Colonic mucosa (tissue), 4 donors: ENCODE results near the gene AKR7A2. TPM values are rescaled to one million over a fixed set of nuclear protein-coding genes. Genes with fewer than 3 reads are reported as not detected.

Source experiments
- DNase-seq: peaks from one replicate; pipeline ENCODE4 v3.0.0-alpha.2; 2020
- H3K27ac ChIP-seq: fragments of 200-600 bp; one replicate; pipeline ENCODE4 v1.8.0; 2021
- H3K27me3 ChIP-seq: fragments of 200-600 bp; one replicate; pipeline ENCODE4 v1.8.0; 2021
- H3K36me3 ChIP-seq: fragments of 200-600 bp; one replicate; pipeline ENCODE4 v1.8.0; 2021
- H3K4me1 ChIP-seq: fragments of 200-600 bp; one replicate; pipeline ENCODE4 v1.8.0; 2021; ENCODE audit warnings: mild to moderate bottlenecking
- H3K4me3 ChIP-seq: fragments of 200-600 bp; one replicate; pipeline ENCODE4 v1.8.0; 2021
- H3K9ac ChIP-seq, 2 donors: one replicate each; pipeline ENCODE4 v1.7.0; 2013; ENCODE audit warnings: control low read depth in 2 of 2, low read depth in 2 of 2, low read length in 2 of 2
- H3K9me3 ChIP-seq: fragments of 200-600 bp; one replicate; pipeline ENCODE4 v1.8.0; 2021
- intact Hi-C: fragments of 100-400 bp; cut with DNase I; formaldehyde crosslinking; loops from one replicate; pipeline ENCODE4 v1.14.1; 2022
- total RNA-seq, 2 donors: library from RNA; stranded (reverse); fragmentation: NEBNext Ultra II Directional in 1 of 2; extraction: Animal tissue kit (Norgen Biotek cat#: 25700) in 1 of 2; gene quantifications; one replicate each; pipeline ENCODE4 v1.2.1, GENCODE V29; 2021
- TF ChIP-seq, protein P1 (sequence below): fragments of 200-600 bp; IDR thresholded peaks from one replicate; pipeline ENCODE4 v1.8.0; 2022; ENCODE audit warnings: antibody characterized with exemption, mild to moderate bottlenecking
- donor health status: healthy.
- donor health status: DM: no; HTN: no; CAD: no.
- donor health status: DM: no; HTN: no; CAD: no.

The AKR7A2 gene
- total RNA-seq, 2 donors from 2014 or later = 112 to 129 TPM

DNA sequence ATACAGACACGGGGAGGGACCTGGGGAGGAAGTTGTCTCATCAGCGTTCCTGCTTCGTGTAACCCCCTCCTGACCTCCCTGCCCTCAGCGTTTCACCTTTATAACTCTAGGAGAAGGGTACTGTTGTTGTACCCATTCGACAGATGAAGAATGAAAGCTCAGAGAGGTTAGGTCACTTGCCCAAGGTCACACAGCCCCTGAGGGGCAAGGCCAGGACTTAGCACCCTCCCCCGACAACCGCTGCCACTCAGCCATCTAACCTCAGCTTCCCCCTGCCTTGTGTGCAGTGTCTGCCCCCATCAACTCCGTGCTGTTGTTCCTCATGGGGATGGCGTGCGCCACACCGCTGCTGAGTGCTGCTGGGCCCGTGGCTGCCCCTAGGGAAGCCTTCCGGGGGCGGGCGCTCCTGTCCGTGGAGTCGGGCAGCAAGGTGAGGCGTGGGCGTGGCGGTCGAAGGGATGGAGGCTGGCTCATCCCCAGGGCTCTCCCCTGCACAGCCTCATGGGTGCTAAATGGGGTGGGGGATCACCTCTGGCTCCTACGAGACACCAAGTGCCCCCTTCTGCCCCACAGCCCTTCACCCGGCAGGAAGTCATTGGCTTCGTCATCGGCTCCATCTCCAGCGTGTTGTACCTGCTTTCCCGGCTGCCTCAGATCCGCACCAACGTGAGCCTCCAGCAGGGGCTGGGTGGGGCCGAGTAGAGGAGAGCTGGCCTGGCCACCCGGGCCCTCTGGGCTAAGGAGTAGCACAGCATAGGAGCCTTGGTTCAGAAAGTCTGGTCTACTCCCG lies 14.2 kb upstream of the AKR7A2 start:
- Histone ChIP-seq H3K9me3 (no peaks in the 10 kb centered on the region), H3K27ac (no peak overlapping the region), H3K4me3 (no peak overlapping the region), H3K9ac (no peak overlapping the region), H3K27me3 (no peaks in the 10 kb centered on the region), H3K36me3 (no peaks in the 10 kb centered on the region), H3K4me1 (no peaks in the 10 kb centered on the region)
- TF ChIP-seq, protein P1, sequence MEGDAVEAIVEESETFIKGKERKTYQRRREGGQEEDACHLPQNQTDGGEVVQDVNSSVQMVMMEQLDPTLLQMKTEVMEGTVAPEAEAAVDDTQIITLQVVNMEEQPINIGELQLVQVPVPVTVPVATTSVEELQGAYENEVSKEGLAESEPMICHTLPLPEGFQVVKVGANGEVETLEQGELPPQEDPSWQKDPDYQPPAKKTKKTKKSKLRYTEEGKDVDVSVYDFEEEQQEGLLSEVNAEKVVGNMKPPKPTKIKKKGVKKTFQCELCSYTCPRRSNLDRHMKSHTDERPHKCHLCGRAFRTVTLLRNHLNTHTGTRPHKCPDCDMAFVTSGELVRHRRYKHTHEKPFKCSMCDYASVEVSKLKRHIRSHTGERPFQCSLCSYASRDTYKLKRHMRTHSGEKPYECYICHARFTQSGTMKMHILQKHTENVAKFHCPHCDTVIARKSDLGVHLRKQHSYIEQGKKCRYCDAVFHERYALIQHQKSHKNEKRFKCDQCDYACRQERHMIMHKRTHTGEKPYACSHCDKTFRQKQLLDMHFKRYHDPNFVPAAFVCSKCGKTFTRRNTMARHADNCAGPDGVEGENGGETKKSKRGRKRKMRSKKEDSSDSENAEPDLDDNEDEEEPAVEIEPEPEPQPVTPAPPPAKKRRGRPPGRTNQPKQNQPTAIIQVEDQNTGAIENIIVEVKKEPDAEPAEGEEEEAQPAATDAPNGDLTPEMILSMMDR = no peak
- intact Hi-C loops = no loop called here
- no peak for DNase-seq

DNA sequence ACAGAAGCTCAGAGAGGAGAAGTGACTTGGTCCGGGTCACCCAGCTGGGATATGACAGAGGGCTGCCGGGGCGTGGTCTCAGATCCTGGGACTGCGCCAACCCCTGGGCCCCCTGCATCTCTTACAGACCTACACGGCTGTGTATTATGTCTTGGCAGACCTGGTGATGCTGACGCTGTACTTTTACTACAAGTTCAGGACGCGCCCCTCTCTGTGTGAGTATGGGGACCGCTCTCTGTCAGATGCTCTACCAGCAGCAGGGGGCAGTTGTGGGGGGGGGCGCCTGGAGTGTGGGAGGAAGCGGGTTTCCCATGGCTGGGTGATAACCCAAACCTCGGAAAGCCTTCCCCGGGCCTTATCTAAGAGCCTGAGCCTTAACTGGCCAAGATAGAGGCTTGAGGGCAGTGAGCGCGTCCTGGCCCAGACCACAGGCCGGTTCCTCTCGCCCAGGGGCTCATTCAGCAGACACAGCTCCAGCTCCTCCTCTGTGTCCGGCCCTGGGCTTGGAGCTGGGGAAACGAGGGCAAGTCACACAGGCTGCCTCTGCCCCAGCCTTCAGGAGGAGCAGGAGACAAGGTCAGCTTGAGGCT lies 13.5 kb upstream of the AKR7A2 start:
- no peaks in the 10 kb centered on the region for H3K27me3 ChIP-seq
- no peak overlapping the region for H3K27ac ChIP-seq
- no peaks in the 10 kb centered on the region for H3K4me1 ChIP-seq
- H3K9ac ChIP-seq = no peak overlapping the region
- H3K36me3 ChIP-seq = no peaks in the 10 kb centered on the region
- H3K4me3 ChIP-seq = no peak overlapping the region
- intact Hi-C loops = no loop called here
- no peaks in the 10 kb centered on the region for H3K9me3 ChIP-seq
- TF ChIP-seq, protein P1 = no peak
- DNase-seq = no peak

DNA sequence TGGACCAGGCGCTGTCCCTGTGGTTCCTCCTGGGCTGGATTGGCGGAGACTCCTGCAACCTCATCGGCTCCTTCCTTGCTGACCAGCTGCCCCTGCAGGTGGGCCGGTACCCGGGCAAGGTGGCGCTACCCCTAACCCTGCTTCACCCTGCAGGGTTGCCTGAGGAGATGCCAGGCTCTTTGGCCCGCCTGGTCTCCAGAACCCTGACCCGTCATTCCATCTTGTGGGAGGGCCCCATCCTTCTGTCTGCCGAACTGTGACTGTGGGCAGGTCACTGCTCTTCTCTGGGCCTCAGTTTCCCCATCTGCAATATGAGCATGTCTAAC lies 12.7 kb upstream of the AKR7A2 start:
- H3K4me1 ChIP-seq = no peaks in the 10 kb centered on the region
- H3K27me3 ChIP-seq = no peaks in the 10 kb centered on the region
- H3K9me3 ChIP-seq = no peaks in the 10 kb centered on the region
- DNase-seq = no peak
- TF ChIP-seq, protein P1 = no peak
- intact Hi-C loops = no loop called here
- H3K27ac ChIP-seq = no peak overlapping the region
- no peaks in the 10 kb centered on the region for H3K36me3 ChIP-seq
- no peak overlapping the region for H3K9ac ChIP-seq
- H3K4me3 ChIP-seq = no peak overlapping the region

DNA sequence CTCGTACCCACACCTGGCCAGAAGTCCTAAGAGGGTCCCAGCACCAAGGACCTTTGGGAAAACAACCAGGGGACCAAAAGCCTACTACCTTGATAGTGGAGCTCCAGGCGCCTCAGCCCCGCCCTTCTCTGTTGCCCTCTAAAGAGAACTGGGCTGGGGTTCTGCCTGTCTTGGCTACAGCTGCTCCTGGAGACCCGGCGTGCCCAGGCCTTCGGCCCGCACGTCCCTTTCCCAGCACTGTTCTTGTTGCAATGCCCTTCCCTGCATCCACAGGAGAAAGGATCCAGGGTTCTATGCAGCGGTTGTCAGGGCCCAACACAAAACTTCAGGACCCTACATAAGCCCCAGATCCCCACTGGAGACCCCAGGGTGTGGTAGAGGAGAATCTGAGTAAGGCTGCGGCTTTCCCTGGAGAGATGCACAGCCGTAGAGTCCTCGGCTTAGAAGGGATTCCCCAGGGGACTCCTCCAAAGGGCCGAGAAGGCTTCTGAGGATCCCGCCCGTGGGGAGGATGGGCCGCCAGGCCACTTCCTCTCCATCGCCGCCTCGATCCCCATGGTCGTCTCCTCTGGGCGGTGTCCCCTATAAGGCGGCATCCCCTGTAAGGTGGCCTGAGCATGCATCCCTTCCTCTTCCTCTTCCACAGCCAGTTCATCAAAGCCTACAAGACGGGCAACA lies 12.2 kb upstream of the AKR7A2 start:
- H3K27me3 ChIP-seq = no peaks in the 10 kb centered on the region
- DNase-seq = no peak
- no peaks in the 10 kb centered on the region for H3K36me3 ChIP-seq
- TF ChIP-seq, protein P1 = no peak
- no peak overlapping the region for H3K4me3 ChIP-seq
- no peaks in the 10 kb centered on the region for H3K9me3 ChIP-seq
- no peaks in the 10 kb centered on the region for H3K4me1 ChIP-seq
- H3K27ac ChIP-seq = no peak overlapping the region
- intact Hi-C loops = no loop called here
- H3K9ac ChIP-seq = no peak overlapping the region

DNA sequence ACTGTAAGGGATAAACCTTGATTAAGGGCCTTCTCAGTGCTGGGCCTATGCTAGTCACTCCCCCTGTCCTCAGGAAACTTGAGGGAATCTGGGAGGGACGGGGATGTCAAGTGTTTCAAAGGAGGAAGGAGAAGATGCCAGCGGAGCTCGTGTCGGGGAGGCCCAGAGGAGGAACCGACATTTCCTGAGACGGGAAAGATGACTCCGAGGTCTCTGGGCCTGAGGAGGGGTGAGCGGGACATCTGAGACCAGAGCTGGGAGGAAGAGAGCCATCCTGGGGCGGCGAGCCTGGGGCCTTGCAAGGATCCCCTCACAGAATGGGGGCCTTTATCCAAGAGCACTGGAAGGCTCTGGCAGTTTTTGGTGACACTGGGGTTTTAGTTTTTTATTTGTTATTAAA lies 10.5 kb upstream of the AKR7A2 start:
- no peak overlapping the region for H3K27ac ChIP-seq
- H3K4me3 ChIP-seq = no peak overlapping the region
- DNase-seq = no peak
- H3K36me3 ChIP-seq = no peaks in the 10 kb centered on the region
- intact Hi-C loops = no loop called here
- TF ChIP-seq, protein P1 = no peak
- H3K9me3 ChIP-seq = no peaks in the 10 kb centered on the region
- H3K9ac ChIP-seq = no peak overlapping the region
- H3K4me1 ChIP-seq = no peaks in the 10 kb centered on the region
- H3K27me3 ChIP-seq = no peaks in the 10 kb centered on the region
